HAP-1 (cell line): ENCODE data around the gene CLEC2A.
A peak's percentile ranks its signal among the peaks of the same experiment; 100 is the strongest.

Source experiments
- DNase-seq, 2 experiments: peaks; one replicate each; pipeline ENCODE4 v3.0.0-alpha.2; 2016 to 2020; ENCODE audit warnings: low spot score in 2 of 2
- H3K27me3 ChIP-seq: fragments of 250-450 bp; sonication (Bioruptor Pico); 2 replicates; pipeline ENCODE4 v1.5.1; 2020; ENCODE audit warnings: low read depth, mild to moderate bottlenecking, moderate library complexity
- H3K36me3 ChIP-seq: fragments of 250-450 bp; sonication (Bioruptor Pico); replicated peaks from 2 replicates; pipeline ENCODE4 v1.5.1; 2020; ENCODE audit warnings: mild to moderate bottlenecking
- H3K4me1 ChIP-seq: fragments of 250-450 bp; sonication (Bioruptor Pico); 2 replicates; pipeline ENCODE4 v1.5.1; 2020; ENCODE audit warnings: mild to moderate bottlenecking
- H3K4me3 ChIP-seq: fragments of 250-450 bp; sonication (Bioruptor Pico); 2 replicates; pipeline ENCODE4 v1.5.1; 2020; ENCODE audit warnings: mild to moderate bottlenecking, moderate library complexity
- H3K9me3 ChIP-seq: fragments of 250-450 bp; sonication (Bioruptor Pico); 2 replicates; pipeline ENCODE4 v1.5.1; 2020; ENCODE audit warnings: mild to moderate bottlenecking, moderate library complexity
- in situ Hi-C: fragments of 300-500 bp; cut with MboI; formaldehyde crosslinking; loops from 3 replicates; pipeline ENCODE4 v1.14.3; 2020; ENCODE audit warnings: low sequenced_read_pairs, inconsistent platforms, mixed read lengths

CLEC2A gene

DNA sequence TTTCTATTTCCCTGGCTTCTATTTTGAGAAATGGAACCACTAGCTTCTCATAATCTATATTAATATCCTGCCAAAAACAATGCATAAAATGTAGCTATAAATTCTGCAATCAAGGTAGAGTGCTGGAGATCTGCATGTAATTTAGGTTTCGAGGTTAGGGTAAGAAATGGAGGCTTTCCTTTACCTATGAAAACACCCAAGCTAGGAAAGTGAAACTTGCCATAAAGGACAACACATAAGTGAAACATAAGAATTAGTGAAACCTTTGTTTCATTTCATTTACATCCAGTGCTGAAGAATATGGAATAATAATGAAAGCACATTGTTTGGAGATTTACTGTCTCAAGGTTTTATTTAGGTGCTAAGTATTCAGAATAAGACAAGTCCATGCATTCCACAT lies 9.7 kb downstream of the CLEC2A start:
- H3K4me1 ChIP-seq: peaks cover 12% of the 10 kb centered on the region
- H3K4me3 ChIP-seq: no peak overlapping the region
- peak in 1 of 2 experiments; percentile 10 for DNase-seq
- 0 out of 2 replicates have a peak, but pooled peaks cover 6% of the 10 kb centered on the region for H3K9me3 ChIP-seq
- no peaks in the 10 kb centered on the region for H3K27me3 ChIP-seq
- H3K36me3 ChIP-seq: no peaks in the 10 kb centered on the region
- in situ Hi-C loops: no loop called here

GRCh38 chr12:9920451-9920850 lies 11.7 kb downstream of the CLEC2A start:
- in situ Hi-C loops: no loop called here
- Histone ChIP-seq H3K27me3 (no peaks in the 10 kb centered on the region), H3K9me3 (0 out of 2 replicates have a peak, but pooled peaks cover 6% of the 10 kb centered on the region), H3K4me1 (peaks cover 8% of the 10 kb centered on the region), H3K4me3 (no peak overlapping the region), H3K36me3 (no peaks in the 10 kb centered on the region)
- no peak for DNase-seq

GRCh38 chr12:9919443-9919842 lies 12.7 kb downstream of the CLEC2A start:
- H3K36me3 ChIP-seq: no peaks in the 10 kb centered on the region
- in situ Hi-C loops: no loop called here

DNA sequence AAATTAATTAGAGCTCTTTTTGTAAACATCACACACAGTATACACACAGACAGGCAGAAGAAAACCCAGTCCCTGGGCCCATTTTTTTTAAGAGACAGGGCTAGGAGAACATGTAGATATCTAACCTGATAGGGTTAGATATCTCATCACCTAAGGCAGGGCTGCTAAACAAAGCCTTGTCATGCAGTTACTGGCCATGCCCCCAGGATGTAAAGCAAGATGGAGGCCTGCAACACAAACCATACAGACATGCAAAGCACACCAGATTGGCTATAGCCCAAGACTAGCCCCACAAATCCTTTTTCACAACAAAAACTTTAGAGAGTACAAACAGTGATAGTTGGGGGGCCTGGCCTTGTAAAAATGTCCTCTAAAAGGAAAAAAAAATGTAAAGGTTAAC lies 20.5 kb downstream of the CLEC2A start:
- in situ Hi-C loops: no loop called here
- no peaks in the 10 kb centered on the region for H3K36me3 ChIP-seq
- no peak for DNase-seq
- H3K4me1 ChIP-seq: no peaks in the 10 kb centered on the region
- peaks cover 12% of the 10 kb centered on the region for H3K9me3 ChIP-seq
- no peaks in the 10 kb centered on the region for H3K27me3 ChIP-seq
- no peak overlapping the region for H3K4me3 ChIP-seq

More at GRCh38 chr12:9919443-9919842, 12.7 kb downstream of the CLEC2A start:
- H3K9me3 ChIP-seq: 0 out of 2 replicates have a peak, but pooled peaks cover 6% of the 10 kb centered on the region
- no peak for DNase-seq
- H3K4me1 ChIP-seq: peaks cover 8% of the 10 kb centered on the region
- H3K27me3 ChIP-seq: no peaks in the 10 kb centered on the region
- H3K4me3 ChIP-seq: no peak overlapping the region

GRCh38 chr12:9910716-9911421 lies 21.3 kb downstream of the CLEC2A start:
- H3K27me3 ChIP-seq: no peaks in the 10 kb centered on the region
- H3K4me1 ChIP-seq: no peaks in the 10 kb centered on the region
- in situ Hi-C loops: no loop called here
- H3K36me3 ChIP-seq: no peaks in the 10 kb centered on the region
- peaks cover 12% of the 10 kb centered on the region for H3K9me3 ChIP-seq
- DNase-seq: no peak
- no peak overlapping the region for H3K4me3 ChIP-seq

GRCh38 chr12:9909724-9910123 lies 22.4 kb downstream of the CLEC2A start:
- DNase-seq: no peak
- in situ Hi-C loops: loop anchor here (5.0 kb wide), 1 partner anchor 92 kb away; no protein-coding TSS in a partner anchor
- Histone ChIP-seq H3K4me1 (no peaks in the 10 kb centered on the region), H3K36me3 (no peaks in the 10 kb centered on the region), H3K4me3 (no peak overlapping the region), H3K9me3 (peaks cover 12% of the 10 kb centered on the region), H3K27me3 (no peaks in the 10 kb centered on the region)

DNA sequence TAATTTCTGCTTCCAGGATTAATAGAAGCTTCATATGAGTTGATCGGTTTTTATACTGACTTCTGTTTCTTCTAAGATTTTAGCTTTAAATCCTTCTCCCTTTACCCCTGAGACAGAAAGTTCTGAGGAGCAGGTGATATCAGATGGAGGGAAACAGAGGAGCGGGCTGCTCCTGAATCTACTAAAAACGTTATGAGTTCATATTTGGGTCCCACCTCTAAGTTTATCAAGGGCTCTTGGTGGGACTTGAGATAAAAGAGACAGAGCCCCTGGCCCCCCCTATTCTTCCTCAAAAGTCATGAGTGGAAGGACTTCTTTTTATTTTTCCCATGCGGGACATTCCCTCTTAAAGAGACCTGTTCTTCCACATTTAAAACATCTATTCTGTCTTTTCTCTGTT lies 23.8 kb downstream of the CLEC2A start:
- no peak for DNase-seq
- in situ Hi-C loops: loop anchor here (5.0 kb wide), 1 partner anchor 91 kb away; no protein-coding TSS in a partner anchor
- Histone ChIP-seq H3K4me1 (no peaks in the 10 kb centered on the region), H3K4me3 (no peak overlapping the region), H3K9me3 (peaks cover 12% of the 10 kb centered on the region), H3K36me3 (no peaks in the 10 kb centered on the region), H3K27me3 (no peaks in the 10 kb centered on the region)

DNA sequence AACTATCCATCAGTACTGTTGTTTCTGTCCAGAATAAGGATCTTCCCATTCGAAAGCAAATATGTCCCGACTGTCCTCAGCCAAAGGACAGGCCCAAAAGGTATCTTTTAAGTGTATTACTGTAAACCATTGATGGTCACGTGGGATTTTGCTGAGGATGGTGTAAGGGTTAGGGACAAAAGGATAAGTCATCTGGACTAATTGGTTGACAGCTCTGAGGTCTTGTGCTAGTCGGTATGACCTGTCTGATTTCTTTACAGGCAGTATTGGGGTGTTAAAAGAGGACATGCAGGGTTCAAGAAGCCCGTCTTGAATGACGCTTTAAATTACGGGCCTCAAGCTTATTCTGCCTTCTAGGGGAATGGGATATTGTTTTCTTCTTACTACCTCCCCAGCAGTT lies 24.4 kb downstream of the CLEC2A start:
- in situ Hi-C loops: loop anchor here (5.0 kb wide), 1 partner anchor 90 kb away; no protein-coding TSS in a partner anchor
- no peak overlapping the region for H3K4me3 ChIP-seq
- H3K36me3 ChIP-seq: no peaks in the 10 kb centered on the region
- H3K27me3 ChIP-seq: no peaks in the 10 kb centered on the region
- DNase-seq: no peak
- peaks cover 12% of the 10 kb centered on the region for H3K9me3 ChIP-seq
- no peaks in the 10 kb centered on the region for H3K4me1 ChIP-seq

DNA sequence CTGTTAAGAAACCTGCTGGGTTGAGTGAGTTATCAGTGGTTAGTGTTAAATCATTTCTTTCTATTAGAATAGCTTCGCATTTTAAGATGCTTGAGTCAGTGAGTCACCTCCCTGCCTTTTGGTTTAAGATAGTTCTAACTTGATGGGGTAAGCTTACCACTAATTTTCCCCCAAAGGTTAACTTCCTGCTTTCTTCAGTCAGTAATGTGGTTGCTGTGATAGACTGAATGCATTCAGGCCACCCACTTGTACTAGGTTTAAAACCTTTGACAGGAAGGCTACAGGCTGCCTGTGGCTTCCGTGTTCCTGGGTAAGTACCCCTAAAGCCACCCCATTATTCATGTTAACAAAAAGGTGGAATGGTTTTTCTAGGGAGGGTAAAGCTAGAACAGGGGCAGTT lies 25.3 kb downstream of the CLEC2A start:
- no peaks in the 10 kb centered on the region for H3K36me3 ChIP-seq
- H3K4me1 ChIP-seq: no peaks in the 10 kb centered on the region
- DNase-seq: no peak
- H3K27me3 ChIP-seq: no peaks in the 10 kb centered on the region
- peaks cover 12% of the 10 kb centered on the region for H3K9me3 ChIP-seq
- in situ Hi-C loops: loop anchor here (5.0 kb wide), 1 partner anchor 90 kb away; no protein-coding TSS in a partner anchor
- H3K4me3 ChIP-seq: no peak overlapping the region

GRCh38 chr12:9902539-9903228 lies 29.5 kb downstream of the CLEC2A start:
- Histone ChIP-seq H3K36me3 (no peaks in the 10 kb centered on the region), H3K4me3 (no peak overlapping the region), H3K9me3 (no peaks in the 10 kb centered on the region; the same call in 1 of the 2 replicates), H3K27me3 (no peaks in the 10 kb centered on the region), H3K4me1 (no peaks in the 10 kb centered on the region; the same call in 1 of the 2 replicates)
- DNase-seq: no peak
- in situ Hi-C loops: no loop called here

DNA sequence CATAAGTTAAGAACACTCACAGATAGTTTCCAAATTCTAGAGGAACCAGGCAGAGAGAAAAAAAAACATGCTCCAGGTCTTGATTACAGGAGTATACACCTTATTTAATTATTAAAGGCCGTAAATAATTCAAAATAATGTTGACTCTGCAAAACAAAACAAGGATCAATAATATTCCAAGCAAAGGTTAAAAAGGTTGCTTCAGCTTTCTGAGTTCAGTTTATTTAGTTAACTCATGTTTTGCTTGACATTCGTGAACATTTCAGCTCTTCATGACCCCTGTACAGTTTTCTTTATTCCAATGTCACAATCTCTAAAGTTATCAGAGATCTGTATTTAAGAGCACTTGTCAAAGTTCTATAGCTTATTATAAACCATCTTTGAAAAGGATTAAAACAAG lies 31.2 kb downstream of the CLEC2A start:
- Histone ChIP-seq H3K36me3 (no peaks in the 10 kb centered on the region), H3K27me3 (no peaks in the 10 kb centered on the region), H3K4me3 (no peak overlapping the region), H3K9me3 (no peaks in the 10 kb centered on the region; the same call in 1 of the 2 replicates), H3K4me1 (no peaks in the 10 kb centered on the region; the same call in 1 of the 2 replicates)
- no peak for DNase-seq
- in situ Hi-C loops: no loop called here

DNA sequence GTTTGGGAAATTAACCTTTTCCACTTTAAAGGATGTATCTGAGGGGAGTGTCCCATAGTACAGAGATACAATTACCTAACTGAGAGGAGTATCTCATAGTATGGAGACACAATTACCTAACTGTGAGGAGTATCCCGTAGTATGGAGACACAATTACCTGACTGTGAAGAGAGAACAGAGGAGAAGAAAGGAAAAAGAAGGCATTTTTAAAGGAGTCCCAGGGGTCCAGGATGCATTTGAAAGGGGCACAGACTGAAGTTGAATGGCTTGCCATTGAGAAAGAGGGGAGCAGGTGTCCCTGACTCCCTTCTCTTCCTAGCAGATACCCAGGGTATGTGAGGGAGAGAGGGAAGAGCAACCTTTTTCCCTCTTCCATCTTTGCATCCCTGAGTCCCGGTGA lies 33.0 kb downstream of the CLEC2A start:
- no peaks in the 10 kb centered on the region; the same call in 1 of the 2 replicates for H3K9me3 ChIP-seq
- no peak overlapping the region for H3K4me3 ChIP-seq
- no peaks in the 10 kb centered on the region for H3K27me3 ChIP-seq
- H3K36me3 ChIP-seq: no peaks in the 10 kb centered on the region
- DNase-seq: no peak
- H3K4me1 ChIP-seq: no peaks in the 10 kb centered on the region; the same call in 1 of the 2 replicates
- in situ Hi-C loops: no loop called here

DNA sequence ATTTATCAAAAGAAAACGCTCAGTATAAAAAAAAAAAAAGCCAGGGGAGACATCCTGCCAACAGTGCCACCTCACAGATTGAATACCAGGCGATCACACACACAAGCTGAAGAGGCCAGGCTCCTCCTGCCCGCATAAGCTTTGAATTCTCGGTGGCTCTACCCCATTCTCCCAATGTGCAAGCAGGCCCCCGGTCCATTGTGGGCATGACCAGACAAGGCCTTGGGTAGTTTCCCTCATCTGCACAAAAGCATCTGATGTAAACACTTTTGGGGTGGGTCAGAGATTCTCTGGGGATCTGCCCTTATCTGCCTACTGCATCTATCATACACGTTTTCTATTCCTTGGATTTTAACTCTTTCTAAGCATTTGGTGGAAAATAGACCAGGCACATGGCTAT lies 34.6 kb downstream of the CLEC2A start:
- no peak for DNase-seq
- Histone ChIP-seq H3K27me3 (no peaks in the 10 kb centered on the region), H3K4me1 (no peaks in the 10 kb centered on the region; the same call in 1 of the 2 replicates), H3K4me3 (no peak overlapping the region), H3K36me3 (no peaks in the 10 kb centered on the region), H3K9me3 (no peaks in the 10 kb centered on the region; the same call in 1 of the 2 replicates)
- in situ Hi-C loops: no loop called here
